Measurements from ENCODE around the gene MFSD1.

MFSD1 gene, protein sequence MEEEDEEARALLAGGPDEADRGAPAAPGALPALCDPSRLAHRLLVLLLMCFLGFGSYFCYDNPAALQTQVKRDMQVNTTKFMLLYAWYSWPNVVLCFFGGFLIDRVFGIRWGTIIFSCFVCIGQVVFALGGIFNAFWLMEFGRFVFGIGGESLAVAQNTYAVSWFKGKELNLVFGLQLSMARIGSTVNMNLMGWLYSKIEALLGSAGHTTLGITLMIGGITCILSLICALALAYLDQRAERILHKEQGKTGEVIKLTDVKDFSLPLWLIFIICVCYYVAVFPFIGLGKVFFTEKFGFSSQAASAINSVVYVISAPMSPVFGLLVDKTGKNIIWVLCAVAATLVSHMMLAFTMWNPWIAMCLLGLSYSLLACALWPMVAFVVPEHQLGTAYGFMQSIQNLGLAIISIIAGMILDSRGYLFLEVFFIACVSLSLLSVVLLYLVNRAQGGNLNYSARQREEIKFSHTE

GRCh38 chr3:158801696-158802408 lies at the start of gene MFSD1:
Gene MFSD1, plus strand, starts transcription at chr3:158802054. Its CDS starts 99 bp downstream, at chr3:158802153.
- DNase-seq (ENCODE audit: low read depth, low spot score) = peak; percentile 65

GRCh38 chr3:158753854-158754253 lies 48.0 kb upstream of the MFSD1 start:
- DNase-seq (ENCODE audit: low read depth, low spot score) = no peak

DNA sequence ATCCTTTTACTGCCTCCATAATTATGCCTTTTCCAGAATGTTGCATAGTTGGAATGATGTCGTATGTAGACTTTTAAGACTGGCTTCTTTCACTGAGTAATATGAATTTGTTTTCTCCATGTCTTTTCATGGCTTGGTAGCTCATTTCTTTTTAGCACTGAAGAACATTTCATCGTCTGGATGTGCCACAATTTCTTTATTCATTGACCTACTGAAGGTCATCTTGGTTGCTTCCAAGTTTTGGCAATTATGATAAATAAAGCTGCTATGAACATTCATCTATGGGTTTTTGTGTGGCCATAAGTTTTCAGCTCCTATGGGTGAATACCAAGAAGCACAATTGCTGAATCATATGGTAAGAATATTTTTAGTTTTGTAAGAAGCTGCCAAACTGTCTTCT lies 46.4 kb upstream of the MFSD1 start:
- DNase-seq (ENCODE audit: low read depth, low spot score) = no peak

DNA sequence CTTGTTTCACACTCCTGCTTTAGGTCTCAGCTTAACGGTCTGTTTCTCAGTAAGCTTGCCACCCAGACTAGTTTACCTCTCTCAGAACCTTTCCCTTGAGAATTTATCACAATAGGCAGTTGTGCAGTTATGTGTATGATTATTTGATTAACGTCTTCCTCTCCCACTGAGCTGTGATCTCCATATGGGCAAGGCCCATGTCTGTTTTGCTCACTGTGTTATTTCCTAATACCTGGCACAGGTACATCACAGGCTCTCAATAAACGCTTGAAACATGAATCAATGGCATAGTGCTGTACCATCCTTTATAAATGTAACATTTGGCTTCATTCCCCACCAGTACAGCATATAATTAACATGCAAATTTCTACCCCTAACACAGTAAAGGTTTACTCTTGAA lies 40.5 kb upstream of the MFSD1 start:
- no peak for DNase-seq (ENCODE audit: low read depth, low spot score)

GRCh38 chr3:158762701-158763100 lies 39.2 kb upstream of the MFSD1 start:
- DNase-seq (ENCODE audit: low read depth, low spot score) = no peak

GRCh38 chr3:158763421-158763820 lies 38.4 kb upstream of the MFSD1 start:
- DNase-seq (ENCODE audit: low read depth, low spot score) = no peak

GRCh38 chr3:158765518-158766205 lies 36.2 kb upstream of the MFSD1 start:
- DNase-seq (ENCODE audit: low read depth, low spot score) = no peak

DNA sequence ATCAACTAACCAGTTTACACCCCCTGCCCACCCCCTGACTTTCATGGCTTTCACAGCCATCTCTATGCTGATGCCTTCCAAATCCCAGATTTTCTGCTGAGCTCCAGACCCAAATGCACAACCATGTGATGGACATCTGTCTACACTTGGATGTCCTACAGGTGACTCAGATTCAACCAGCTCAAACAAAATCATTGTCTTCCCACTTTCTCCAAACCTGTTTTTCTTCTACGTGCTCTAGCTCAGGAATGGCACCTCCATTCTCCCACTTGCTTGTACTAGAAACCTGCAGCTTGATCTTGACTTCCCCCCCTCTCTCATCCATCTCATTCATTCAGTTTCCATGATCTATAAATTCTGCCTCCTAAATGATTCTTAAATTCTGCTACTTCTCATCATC lies 35.5 kb upstream of the MFSD1 start:
- no peak for DNase-seq (ENCODE audit: low read depth, low spot score)

DNA sequence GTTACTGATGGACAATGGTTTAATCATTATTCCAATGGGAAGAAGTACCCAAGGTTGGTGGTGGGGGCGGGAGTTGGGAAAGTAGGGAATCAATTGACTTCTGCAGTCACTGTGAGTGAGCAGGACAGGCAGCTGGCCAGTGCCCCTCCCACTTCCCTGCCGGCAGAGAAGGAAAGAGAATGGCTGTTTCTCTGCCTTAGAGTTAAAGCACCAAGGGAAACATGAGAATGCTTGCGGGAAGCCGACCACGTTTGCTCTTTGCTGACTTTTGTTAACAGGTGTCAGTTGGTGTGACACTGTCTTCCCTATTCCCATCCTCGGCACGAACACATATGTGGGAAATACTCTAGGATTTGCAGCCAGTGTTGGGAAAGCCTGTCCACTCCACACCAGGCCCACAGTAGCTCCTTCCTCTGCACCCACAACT lies 33.5 kb upstream of the MFSD1 start:
- no peak for DNase-seq (ENCODE audit: low read depth, low spot score)

- no peak for DNase-seq (ENCODE audit: low read depth, low spot score)
Observed at GRCh38 chr3:158768881-158769543, 32.8 kb upstream of the MFSD1 start.

DNA sequence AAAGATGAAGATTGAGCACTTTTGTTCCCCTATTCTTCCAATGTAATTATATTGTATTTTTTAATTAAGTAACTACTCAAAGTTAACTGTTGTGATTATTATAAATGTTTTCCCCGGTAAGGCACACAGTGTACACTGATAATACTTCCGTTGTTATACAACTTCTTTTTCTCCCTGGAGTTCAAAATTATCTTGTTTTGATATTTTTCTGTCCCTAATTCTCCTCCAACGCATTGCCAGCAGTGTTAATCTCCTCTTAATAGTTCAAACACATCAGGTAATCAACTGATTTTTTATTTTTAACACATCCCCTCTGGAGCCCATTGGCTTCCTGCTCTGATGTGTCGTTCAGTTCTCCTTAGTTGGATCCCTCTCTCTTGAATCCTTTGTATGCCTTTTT lies 32.3 kb upstream of the MFSD1 start:
- DNase-seq (ENCODE audit: low read depth, low spot score) = no peak

DNA sequence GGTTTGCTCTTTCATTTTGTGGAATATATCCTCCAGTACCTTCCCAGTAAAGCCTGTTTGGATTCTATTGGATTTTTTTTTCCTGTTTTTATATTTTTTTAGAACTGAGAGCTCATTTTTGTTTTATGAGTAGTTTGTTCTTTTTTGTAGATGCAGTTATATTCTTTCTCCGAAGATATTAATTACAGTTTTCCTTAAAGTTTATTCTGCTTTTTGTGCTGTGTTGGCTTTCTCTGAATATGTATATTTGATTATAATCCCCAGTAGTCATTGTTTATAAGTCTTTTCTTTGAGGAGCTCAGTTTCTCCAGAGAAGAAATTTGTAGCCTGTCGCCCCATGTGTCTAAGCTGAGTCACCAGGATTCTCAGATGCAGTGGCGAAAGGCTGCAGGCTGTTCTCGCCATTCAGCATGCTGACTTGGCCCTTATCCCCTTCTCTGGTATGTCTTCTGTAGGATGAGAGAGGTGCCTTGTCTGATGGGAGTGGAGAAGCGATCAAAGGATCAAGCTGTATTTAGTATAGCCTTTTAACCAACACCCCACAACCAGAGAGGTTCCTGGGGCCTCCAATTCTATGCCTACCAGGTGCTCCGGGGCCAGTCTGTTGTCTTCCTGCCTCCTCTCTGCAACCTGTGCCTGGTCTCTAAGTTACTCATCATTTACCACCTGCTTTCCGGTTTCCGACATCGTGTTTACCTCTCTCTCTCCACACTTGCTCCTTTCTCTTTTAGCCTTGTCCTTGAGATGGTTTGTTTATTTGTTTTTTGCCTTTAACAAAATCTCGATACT lies 31.7 kb upstream of the MFSD1 start:
- no peak for DNase-seq (ENCODE audit: low read depth, low spot score)

DNA sequence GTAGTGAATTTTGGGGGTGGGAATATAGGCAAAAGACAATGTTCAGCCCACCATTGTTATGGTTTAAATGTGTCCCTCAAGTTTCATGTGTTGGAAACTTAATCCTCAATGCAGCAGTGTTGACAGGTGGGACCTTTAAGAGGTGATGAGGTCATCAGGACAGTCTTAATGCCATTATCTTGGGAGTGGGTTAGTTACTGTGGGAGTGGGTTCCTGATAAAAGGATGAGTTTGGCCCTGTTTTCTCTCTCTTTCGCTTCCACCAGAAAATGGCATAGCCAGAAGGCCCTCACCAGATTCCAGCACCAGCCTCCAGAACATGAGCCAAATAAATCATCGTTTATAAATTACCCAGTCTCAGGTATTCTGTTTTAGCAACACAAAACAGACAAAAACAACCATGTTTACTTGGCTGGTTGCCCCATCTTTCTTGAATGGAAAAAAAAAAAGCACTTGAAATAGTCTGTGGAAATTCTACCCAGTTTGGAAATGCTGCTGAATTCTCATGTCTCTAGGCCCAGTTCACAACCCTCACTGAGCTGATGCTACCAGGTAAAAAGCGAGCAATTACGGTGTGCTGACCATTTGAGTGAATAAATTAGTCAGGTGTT lies 31.0 kb upstream of the MFSD1 start:
- DNase-seq (ENCODE audit: low read depth, low spot score) = no peak

- DNase-seq (ENCODE audit: low read depth, low spot score) = no peak
Observed at GRCh38 chr3:158771577-158771976, 30.3 kb upstream of the MFSD1 start.

DNA sequence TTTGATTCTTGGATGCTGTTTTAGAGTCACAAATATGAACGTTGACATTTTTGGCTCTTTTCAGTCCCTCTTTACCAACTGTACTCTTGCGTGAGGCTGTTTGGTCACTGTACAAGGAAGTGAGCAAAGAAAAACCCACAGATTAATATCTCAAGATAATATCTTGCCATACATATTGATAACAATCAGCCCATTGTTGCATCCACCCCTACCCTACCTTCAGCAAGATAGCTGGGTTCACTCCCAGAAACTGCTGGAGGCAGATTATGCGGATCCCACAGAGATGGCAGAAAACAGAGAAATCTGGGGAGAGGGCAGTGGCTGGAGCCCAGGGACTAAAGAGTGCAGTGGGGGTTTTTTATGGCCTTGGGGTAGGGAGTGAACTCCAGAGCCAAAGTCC lies 29.9 kb upstream of the MFSD1 start:
- no peak for DNase-seq (ENCODE audit: low read depth, low spot score)

DNA sequence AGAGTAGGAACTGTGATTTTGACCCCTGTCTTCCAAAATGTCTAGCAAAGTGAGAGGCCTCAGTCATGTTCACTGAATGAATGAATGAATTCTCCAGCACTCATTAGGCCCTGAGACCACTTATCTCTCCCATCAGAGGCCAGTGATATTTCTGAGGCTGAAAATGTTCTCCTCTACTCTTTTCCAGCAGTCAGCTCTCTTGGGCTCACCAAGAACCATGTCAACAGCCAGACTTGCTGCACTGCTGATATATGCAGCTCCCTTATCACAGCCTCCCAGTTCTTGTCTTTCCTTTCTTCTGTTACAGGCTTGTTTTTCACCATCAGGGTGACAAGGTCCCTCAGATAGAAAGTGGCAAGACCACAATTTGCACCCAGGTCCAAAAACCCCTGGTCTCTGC lies 28.7 kb upstream of the MFSD1 start:
- no peak for DNase-seq (ENCODE audit: low read depth, low spot score)

DNA sequence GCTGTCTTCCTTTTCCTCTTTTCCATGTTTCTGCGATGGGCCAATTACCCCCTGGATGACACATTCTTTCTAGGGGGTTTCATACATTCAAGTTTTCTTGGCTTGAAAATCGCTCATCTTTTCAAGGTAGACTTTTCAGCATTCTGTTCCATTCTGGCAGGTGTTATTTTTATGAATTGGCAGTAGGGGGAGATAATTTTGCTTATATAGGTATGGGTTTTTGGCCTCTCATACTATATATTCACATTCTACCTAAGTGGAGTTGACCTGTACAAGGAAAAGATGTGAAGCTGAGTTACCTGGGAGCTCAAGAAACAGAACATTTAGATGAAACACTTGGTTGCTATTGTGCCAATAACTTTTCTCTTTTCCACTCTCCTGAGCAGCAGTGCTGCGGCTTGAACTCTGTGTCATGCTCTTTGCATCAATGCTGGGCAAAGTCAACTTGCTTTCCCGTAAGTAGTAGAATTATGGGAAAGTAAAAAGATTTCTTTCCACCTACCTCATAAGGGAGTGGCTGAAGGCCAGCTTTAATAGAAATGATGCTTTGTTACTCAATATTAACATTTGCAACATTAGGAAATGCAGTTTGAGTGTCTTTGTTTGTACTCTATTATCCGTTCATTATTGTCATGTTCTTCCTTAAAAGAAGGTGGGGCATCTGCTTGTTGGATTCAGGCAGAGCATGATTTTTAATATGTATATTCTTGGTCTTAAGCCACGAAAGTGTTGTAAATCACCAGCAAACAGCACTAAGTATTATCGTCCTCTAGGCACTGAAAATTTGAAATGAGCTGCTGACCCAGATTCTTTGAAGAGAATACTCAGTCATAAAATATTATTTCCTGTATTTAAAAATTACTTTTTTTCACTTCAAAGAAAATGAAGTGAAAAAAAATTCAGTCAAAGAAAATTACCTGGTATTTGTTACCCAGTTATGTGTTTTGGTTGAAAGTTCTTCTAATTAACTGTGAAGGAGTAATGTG lies 27.7 kb upstream of the MFSD1 start:
- no peak for DNase-seq (ENCODE audit: low read depth, low spot score)

DNA sequence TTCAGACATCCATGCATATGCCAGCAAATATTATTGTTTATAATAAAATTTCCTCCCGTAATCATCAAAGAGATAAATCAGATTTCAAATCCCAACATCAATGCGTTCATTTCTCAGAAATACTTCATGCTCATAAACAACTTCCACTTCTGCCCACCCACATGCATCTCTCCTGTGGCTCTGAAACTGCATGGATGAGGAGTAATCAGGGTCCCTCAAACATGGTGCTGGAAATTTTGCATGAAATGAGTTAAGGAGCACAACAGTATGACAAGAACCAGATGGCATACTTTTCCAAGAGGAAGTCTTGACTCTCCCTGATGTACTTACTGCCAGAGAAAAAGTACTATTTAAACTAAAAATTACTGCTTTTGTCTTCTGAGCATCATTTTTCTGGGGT lies 26.9 kb upstream of the MFSD1 start:
- no peak for DNase-seq (ENCODE audit: low read depth, low spot score)
